ENCODE data around the gene HLA-DRB5. TPM values are rescaled to one million over a fixed set of nuclear protein-coding genes. Genes with fewer than 3 reads are reported as not detected.
"Not testable (repeated sequence)": the region's sequence is repeated elsewhere in the genome, so short reads cannot be mapped to it uniquely, and the experiment has no call there.

The HLA-DRB5 gene
- total and polyA plus RNA-seq, 2 donors = 20.0 to 266 TPM

DNA sequence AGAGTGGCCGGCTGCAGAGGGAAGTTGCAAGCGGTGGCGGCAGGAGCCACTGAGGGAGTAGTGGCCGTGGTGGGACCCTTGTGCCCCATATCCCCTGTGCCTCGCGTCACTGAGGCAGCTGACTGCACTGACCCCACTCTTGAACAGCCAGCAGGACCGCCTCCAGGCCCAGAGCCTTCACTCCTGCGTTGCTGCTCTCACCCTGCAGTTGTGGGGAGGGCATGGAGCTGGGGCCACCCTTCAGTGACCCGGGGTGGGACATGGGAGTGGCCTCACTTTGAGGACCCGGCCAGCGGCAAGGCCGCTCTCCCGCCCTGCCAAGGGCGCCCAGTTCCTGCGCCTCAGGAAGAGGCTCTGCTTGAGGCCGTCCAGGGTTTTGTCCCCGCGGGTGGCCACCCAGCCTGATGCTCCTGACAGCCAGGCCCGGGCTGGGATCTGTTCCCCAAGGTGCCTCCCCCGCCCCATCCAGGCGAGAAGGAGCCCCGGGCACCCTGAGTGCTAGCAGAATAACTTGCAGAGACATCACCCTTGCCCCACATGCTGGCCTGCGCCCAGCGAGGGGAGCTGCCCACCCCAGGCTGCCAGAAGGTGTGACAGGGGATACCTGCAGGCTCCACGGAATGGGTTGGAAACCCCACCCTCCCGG, 46.0 kb downstream of the HLA-DRB5 start:
- Histone ChIP-seq H3K36me3 (ENCODE audit: control insufficient read depth in 2 of 2, insufficient read depth in 2 of 2, low read length in 1 of 2) (no peaks in the 10 kb centered on the region), H3K27ac (ENCODE audit: low read depth in 1 of 2, low read length in 1 of 2) (no peak overlapping the region), H3K27me3 (ENCODE audit: control insufficient read depth in 2 of 2, insufficient read depth in 1 of 2, low read length in 1 of 2) (no peaks in the 10 kb centered on the region), H3K4me1 (ENCODE audit: control insufficient read depth in 2 of 2, insufficient read depth in 2 of 2, low read length in 2 of 2) (no peaks in the 10 kb centered on the region), H3K4me3 (ENCODE audit: low read length in 2 of 2) (no peak overlapping the region), H3K9me3 (ENCODE audit: control insufficient read depth in 2 of 2, insufficient read depth in 1 of 2, low read length in 1 of 2) (peaks cover 0 to 2% of the 10 kb centered on the region in 2 donors)
- DNase-seq (ENCODE audit: low read depth in 6 of 9, low spot score in 9 of 9) = no peak
- 84% methylated on average over 26 of the region's 26 CpGs for WGBS

DNA sequence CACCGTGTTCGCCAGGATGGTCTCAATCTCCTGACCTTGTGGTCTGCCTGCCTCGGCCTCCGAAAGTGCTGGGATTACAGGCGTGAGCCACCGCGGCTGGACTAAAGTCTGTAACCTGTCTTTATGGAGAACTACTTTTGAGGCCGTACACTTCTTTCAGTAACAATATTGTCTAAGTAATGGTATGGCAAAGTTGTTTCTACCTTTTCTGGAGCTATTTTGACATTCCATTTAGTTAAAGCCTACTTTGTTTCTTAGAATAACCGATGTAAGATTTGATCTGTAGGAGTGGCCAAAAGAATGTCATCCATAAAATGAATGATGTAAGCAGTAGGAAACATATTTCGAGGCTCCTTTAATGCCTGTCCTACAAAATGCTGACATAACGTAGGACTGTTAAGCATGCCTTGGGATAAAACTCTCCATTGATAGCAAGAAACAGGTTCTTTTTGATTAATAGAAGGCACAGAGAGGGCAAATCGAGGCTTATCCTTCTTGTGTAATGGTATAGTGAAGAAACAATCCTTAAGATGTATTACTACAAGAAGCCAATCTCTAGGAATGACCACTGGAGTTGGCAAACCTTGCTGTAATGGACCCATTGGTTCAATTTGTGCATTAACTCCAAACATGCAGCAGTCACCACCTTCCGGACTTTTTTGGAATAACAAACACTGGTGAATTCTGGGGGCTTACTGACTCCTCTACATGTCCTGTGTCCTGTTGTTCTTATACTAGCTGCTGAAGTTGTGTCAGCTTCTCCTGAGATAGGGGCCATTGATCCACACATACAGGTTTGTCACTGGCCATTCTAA, 54.5 kb downstream of the HLA-DRB5 start:
- Histone ChIP-seq H3K4me1 (ENCODE audit: control insufficient read depth in 2 of 2, insufficient read depth in 2 of 2, low read length in 2 of 2) (peaks cover 0 to 4% of the 10 kb centered on the region in 2 donors), H3K27me3 (ENCODE audit: control insufficient read depth in 2 of 2, insufficient read depth in 1 of 2, low read length in 1 of 2) (no peaks in the 10 kb centered on the region), H3K9me3 (ENCODE audit: control insufficient read depth in 2 of 2, insufficient read depth in 1 of 2, low read length in 1 of 2) (peaks cover 0 to 2% of the 10 kb centered on the region in 2 donors), H3K27ac (ENCODE audit: low read depth in 1 of 2, low read length in 1 of 2) (no peak overlapping the region), H3K36me3 (ENCODE audit: control insufficient read depth in 2 of 2, insufficient read depth in 2 of 2, low read length in 1 of 2) (no peaks in the 10 kb centered on the region), H3K4me3 (ENCODE audit: low read length in 2 of 2) (no peak overlapping the region)
- WGBS = 80% methylated on average over 13 of the region's 13 CpGs
- no peak for DNase-seq (ENCODE audit: low read depth in 6 of 9, low spot score in 9 of 9)

DNA sequence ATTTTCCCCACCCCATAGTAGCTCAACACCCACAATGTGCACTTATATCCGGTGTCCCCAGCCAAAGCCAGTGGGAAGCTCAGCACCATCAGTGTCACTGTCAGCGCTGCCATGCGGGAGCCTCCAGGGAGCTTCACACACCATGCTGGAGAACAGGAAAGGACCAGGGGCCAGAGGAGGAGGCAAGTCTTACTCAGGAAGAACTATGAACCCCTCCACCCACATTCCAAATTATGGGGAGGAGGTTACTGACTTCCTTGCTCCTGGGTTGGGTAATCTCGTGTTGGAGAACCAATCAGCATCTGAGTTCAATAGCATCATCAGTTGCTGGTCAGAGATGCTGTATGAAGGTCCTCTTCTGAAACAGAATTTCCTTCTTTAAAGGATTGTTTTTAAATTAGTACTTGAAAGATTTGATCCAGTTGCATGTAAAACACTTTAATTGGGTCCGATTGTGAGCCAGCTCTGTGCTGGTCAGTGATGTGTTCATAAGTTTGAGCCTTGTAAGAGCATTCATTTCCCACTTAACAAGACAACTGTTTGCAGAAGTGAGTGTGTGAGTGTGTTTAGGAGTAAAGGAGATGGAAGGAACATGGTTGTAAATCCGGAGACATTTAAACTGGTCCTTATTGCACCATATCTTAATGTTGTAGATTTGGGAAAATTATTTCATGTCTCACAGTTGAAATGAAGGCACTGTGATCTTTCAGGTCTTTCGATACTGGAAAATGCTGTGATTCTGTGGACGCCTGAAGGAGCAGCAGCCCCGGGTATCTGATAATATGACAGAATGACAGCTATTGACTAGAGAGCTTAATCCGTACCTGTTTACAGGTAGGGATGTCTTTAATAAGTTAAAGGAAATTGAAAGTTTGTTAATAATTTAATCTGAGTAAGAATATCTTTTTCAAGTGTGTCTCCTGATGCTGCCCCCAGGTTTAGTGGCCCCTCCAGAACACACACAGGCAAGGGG, 56.4 kb downstream of the HLA-DRB5 start:
- not testable (repeated sequence) for H3K4me3 ChIP-seq (ENCODE audit: low read length in 2 of 2); H3K27me3 ChIP-seq (ENCODE audit: control insufficient read depth in 2 of 2, insufficient read depth in 1 of 2, low read length in 1 of 2); H3K9me3 ChIP-seq (ENCODE audit: control insufficient read depth in 2 of 2, insufficient read depth in 1 of 2, low read length in 1 of 2); H3K36me3 ChIP-seq (ENCODE audit: control insufficient read depth in 2 of 2, insufficient read depth in 2 of 2, low read length in 1 of 2); H3K4me1 ChIP-seq (ENCODE audit: control insufficient read depth in 2 of 2, insufficient read depth in 2 of 2, low read length in 2 of 2)
- peak in 1 of 9 donors; percentile 34 for DNase-seq (ENCODE audit: low read depth in 6 of 9, low spot score in 9 of 9)
- WGBS = 44% methylated on average over 10 of the region's 10 CpGs
- peak overlapping the region; percentile 52 to 67 for H3K27ac ChIP-seq (ENCODE audit: low read depth in 1 of 2, low read length in 1 of 2)

DNA sequence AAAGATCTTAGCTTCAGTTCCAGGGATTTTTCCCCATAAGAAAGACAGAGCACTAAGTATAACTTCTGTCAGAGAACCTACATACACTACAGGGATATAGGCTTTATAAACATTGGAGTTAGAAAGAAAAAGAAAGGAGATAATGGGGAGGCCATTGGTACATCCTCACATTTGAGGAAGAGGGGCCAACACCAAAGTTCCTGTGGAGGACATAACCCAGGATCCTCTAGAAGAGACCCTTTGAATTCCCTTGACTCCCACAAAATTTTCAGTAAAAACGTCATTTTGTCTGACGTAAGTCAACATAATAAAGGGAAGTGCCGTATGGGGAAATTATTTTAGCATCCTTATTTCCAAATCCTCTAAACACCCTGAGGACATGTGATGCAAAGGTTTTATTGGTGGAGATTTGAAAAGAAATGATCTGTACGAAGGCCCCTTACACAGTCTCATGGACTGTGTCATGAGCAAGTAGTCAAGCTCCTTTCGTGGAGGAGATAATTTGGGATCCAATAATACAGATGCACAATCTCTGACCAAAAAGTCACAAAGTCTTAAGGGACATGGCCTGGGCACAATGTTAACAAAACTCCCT, 57.2 kb downstream of the HLA-DRB5 start:
- no peaks in the 10 kb centered on the region for H3K27me3 ChIP-seq (ENCODE audit: control insufficient read depth in 2 of 2, insufficient read depth in 1 of 2, low read length in 1 of 2)
- H3K27ac ChIP-seq (ENCODE audit: low read depth in 1 of 2, low read length in 1 of 2) = peak overlapping the region in 1 of 2 donors; percentile 67
- H3K9me3 ChIP-seq (ENCODE audit: control insufficient read depth in 2 of 2, insufficient read depth in 1 of 2, low read length in 1 of 2) = no peaks in the 10 kb centered on the region
- H3K4me1 ChIP-seq (ENCODE audit: control insufficient read depth in 2 of 2, insufficient read depth in 2 of 2, low read length in 2 of 2) = peaks cover 0 to 4% of the 10 kb centered on the region in 2 donors
- no peak overlapping the region for H3K4me3 ChIP-seq (ENCODE audit: low read length in 2 of 2)
- WGBS = 66% methylated on average over 5 of the region's 5 CpGs
- H3K36me3 ChIP-seq (ENCODE audit: control insufficient read depth in 2 of 2, insufficient read depth in 2 of 2, low read length in 1 of 2) = no peaks in the 10 kb centered on the region
- DNase-seq (ENCODE audit: low read depth in 6 of 9, low spot score in 9 of 9) = no peak

DNA sequence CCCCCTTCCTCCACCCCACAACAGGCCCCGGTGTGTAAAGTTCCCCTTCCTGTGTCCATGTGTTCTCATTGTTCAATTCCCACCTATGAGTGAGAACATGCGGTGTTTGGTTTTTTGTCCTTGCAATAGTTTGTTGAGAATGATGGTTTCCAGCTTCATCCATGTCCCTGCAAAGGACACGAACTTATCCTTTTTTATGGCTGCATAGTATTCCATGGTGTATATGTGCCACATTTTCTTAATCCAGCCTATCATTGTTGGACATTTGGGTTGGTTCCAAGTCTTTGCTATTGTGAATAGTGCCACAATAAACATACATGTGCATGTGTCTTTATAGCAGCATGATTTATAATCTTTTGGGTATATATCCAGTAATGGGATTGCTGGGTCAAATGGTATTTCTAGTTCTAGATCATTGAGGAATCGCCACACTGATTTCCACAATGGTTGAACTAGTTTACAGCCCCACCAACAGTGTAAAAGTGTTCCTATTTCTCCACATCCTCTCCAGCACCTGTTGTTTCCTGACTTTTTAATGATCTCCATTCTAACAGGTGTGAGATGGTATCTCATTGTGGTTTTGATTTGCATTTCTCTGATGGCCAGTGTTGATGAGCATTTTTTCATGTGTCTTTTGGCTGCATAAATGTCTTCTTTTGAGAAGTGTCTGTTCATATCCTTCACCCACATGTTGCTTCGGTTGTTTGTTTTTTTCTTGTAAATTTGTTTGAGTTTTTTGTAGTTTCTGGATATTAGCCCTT, 62.2 kb downstream of the HLA-DRB5 start:
- WGBS = 32% methylated on average over 3 of the region's 5 CpGs
- H3K9me3 ChIP-seq (ENCODE audit: control insufficient read depth in 2 of 2, insufficient read depth in 1 of 2, low read length in 1 of 2); H3K27me3 ChIP-seq (ENCODE audit: control insufficient read depth in 2 of 2, insufficient read depth in 1 of 2, low read length in 1 of 2); H3K27ac ChIP-seq (ENCODE audit: low read depth in 1 of 2, low read length in 1 of 2); DNase-seq (ENCODE audit: low read depth in 6 of 9, low spot score in 9 of 9); H3K4me1 ChIP-seq (ENCODE audit: control insufficient read depth in 2 of 2, insufficient read depth in 2 of 2, low read length in 2 of 2); H3K36me3 ChIP-seq (ENCODE audit: control insufficient read depth in 2 of 2, insufficient read depth in 2 of 2, low read length in 1 of 2); H3K4me3 ChIP-seq (ENCODE audit: low read length in 2 of 2): not testable (repeated sequence)

Other genes with a start within 250 kb of the HLA-DRB5 start
- not detected for gene TSBP1, start 158.4 kb downstream of the HLA-DRB5 start, total RNA-seq
- gene TSBP1, start 158.4 kb downstream of the HLA-DRB5 start, polyA plus RNA-seq = not detected
- not detected for gene BTNL2, start 123.1 kb downstream of the HLA-DRB5 start, total RNA-seq
- gene BTNL2, start 123.1 kb downstream of the HLA-DRB5 start, polyA plus RNA-seq = not detected
- gene HLA-DRA, start 90.4 kb downstream of the HLA-DRB5 start, total RNA-seq = 1,598 TPM
- 1,667 TPM for gene HLA-DRA, start 90.4 kb downstream of the HLA-DRB5 start, polyA plus RNA-seq
- 501 TPM for gene HLA-DRB1, start 59.6 kb upstream of the HLA-DRB5 start, total RNA-seq
- gene HLA-DRB1, start 59.6 kb upstream of the HLA-DRB5 start, polyA plus RNA-seq = 685 TPM
- 352 TPM for gene HLA-DQA1, start 107.1 kb upstream of the HLA-DRB5 start, total RNA-seq
- gene HLA-DQA1, start 107.1 kb upstream of the HLA-DRB5 start, polyA plus RNA-seq = 358 TPM
- gene HLA-DQB1, start 136.4 kb upstream of the HLA-DRB5 start, total RNA-seq = 336 TPM
- 458 TPM for gene HLA-DQB1, start 136.4 kb upstream of the HLA-DRB5 start, polyA plus RNA-seq
- 45.0 TPM for gene HLA-DQA2, start 211.1 kb upstream of the HLA-DRB5 start, total RNA-seq
- 3.7 TPM for gene HLA-DQA2, start 211.1 kb upstream of the HLA-DRB5 start, polyA plus RNA-seq
- gene HLA-DQB2, start 233.2 kb upstream of the HLA-DRB5 start, total RNA-seq = 17.5 TPM
- 12.2 TPM for gene HLA-DQB2, start 233.2 kb upstream of the HLA-DRB5 start, polyA plus RNA-seq

Measured in thymus (tissue), 11 donors.